Measurements from ENCODE around the gene IL4I1. TPM values are rescaled to one million over a fixed set of nuclear protein-coding genes. Genes with fewer than 3 reads are reported as not detected.
A peak's percentile ranks its signal among the peaks of the same experiment; 100 is the strongest.

Gene IL4I1
- total RNA-seq, 1 donor from 2014 or later, result not detected

DNA sequence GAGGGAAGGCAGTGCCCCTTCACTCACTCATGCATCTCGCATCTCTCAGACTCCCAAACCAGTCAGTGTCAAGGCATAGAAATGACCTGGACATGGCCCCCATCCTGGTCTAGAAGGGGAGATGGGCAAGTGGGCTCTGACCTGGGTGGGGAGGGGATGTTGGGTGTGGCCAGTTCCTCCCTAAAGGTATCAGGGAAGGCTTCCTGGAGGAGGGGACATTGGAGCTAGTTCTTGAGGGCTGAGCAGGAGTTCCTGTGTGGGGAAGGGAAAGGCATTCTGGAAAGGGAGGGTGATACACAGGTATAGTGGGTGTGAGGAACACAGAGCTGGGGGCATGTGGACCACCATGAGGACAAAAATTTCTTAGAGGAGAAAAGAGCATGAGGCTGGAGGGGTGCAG, 4.0 kb downstream of the IL4I1 start:
- Histone ChIP-seq H3K4me3 (no peak overlapping the region), H3K4me1 (peaks cover 30% of the 10 kb centered on the region), H3K27ac (no peak overlapping the region), H3K9me3 (no peaks in the 10 kb centered on the region), H3K27me3 (no peaks in the 10 kb centered on the region), H3K36me3 (no peaks in the 10 kb centered on the region)
- no peak for DNase-seq (ENCODE audit: extremely low spot score in 2 of 2)
- intact Hi-C loops (cut with DNase I), result no loop called here
- TF ChIP-seq, protein P1, sequence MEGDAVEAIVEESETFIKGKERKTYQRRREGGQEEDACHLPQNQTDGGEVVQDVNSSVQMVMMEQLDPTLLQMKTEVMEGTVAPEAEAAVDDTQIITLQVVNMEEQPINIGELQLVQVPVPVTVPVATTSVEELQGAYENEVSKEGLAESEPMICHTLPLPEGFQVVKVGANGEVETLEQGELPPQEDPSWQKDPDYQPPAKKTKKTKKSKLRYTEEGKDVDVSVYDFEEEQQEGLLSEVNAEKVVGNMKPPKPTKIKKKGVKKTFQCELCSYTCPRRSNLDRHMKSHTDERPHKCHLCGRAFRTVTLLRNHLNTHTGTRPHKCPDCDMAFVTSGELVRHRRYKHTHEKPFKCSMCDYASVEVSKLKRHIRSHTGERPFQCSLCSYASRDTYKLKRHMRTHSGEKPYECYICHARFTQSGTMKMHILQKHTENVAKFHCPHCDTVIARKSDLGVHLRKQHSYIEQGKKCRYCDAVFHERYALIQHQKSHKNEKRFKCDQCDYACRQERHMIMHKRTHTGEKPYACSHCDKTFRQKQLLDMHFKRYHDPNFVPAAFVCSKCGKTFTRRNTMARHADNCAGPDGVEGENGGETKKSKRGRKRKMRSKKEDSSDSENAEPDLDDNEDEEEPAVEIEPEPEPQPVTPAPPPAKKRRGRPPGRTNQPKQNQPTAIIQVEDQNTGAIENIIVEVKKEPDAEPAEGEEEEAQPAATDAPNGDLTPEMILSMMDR (IDR thresholded peaks at IDR 0.05), result no peak
- no peak for TF ChIP-seq POLR2AphosphoS5 (IDR thresholded peaks at IDR 0.05; ENCODE audit: insufficient read depth in 1 of 2, low read depth in 1 of 2)
- TF ChIP-seq POLR2A (IDR thresholded peaks at IDR 0.05), result no peak

DNA sequence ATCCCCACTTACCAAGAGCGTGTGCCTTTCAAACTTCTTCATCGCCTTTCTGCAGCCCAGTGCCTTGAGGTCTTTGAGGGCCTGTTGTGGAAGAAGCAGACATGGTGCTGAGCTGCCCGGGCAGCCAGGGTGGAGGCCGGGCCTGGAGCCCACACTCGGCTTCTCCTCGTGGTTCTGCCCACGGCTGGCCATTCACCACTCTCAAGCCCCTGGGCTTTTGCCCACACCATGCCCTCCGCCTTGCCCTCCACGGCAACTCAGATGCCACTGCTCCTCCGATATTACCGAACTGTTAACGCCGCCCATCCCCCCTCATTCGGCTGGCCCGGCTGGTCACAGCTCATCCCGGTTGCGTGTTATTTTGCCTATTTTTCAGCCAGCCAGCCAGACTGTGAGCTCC, 5.3 kb downstream of the IL4I1 start:
- no peaks in the 10 kb centered on the region for H3K36me3 ChIP-seq
- H3K4me3 ChIP-seq, result no peak overlapping the region
- peaks cover 16% of the 10 kb centered on the region for H3K4me1 ChIP-seq
- H3K9me3 ChIP-seq, result no peaks in the 10 kb centered on the region
- TF ChIP-seq, protein P1 (IDR thresholded peaks at IDR 0.05), result no peak
- TF ChIP-seq POLR2A (IDR thresholded peaks at IDR 0.05) (no peak), POLR2AphosphoS5 (IDR thresholded peaks at IDR 0.05; ENCODE audit: insufficient read depth in 1 of 2, low read depth in 1 of 2) (no peak)
- H3K27me3 ChIP-seq, result no peaks in the 10 kb centered on the region
- intact Hi-C loops (cut with DNase I), result no loop called here
- no peak for DNase-seq (ENCODE audit: extremely low spot score in 2 of 2)
- no peak overlapping the region for H3K27ac ChIP-seq

DNA sequence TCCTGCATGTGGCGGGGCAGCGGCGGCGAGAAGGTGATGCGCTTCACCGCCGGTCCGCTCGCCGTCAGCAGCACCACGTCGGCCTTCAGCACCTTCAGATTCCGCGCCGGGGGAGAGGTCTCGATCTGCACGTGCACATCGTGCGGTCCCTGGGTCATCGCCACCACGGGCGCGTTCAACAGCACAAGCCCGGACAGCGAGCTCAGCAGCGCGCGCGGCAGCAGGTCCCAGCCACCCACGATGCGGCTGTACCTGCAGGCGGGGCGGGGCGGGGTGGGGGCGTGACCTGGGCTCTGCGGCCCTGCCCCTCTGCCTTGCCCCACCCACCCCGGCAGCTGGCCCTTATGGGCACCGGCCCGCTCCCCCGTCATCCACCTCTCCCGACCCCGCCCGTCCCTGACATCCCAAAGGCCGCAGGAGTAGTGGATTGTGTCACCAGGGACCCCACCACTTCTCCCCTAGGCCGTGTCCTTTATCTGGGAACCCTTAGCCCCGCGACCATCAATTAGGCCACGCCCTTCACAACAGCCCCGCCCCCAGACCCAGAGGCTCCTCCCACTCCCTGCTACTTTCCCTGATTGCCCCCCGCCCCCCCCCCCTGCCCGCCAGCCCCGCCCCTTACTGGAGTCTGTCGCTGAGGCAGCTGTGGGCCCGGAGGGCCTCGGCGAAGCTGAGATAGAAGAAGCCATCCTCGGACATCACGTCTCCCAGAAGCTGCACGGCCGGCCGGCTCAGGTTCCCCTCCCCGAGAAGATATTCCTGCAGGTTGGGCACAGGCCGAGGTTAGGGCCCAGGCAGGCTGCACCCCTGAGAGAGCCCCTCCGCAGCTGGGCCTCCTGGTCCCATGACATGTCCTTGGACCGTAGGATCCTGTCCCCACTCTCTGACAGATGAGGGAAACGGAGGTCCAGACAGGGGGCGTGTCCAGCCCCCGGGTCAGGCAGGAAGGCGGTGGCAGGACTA, 6.1 kb downstream of the IL4I1 start:
- no peaks in the 10 kb centered on the region for H3K9me3 ChIP-seq
- peak overlapping the region; percentile 1 for H3K27ac ChIP-seq
- H3K36me3 ChIP-seq, result no peaks in the 10 kb centered on the region
- H3K4me3 ChIP-seq, result peak overlapping the region; percentile 26 to 37
- no peaks in the 10 kb centered on the region for H3K27me3 ChIP-seq
- DNase-seq (ENCODE audit: extremely low spot score in 2 of 2), result no peak
- H3K4me1 ChIP-seq, result peaks cover 11% of the 10 kb centered on the region
- intact Hi-C loops (cut with DNase I), result no loop called here
- TF ChIP-seq POLR2AphosphoS5 (IDR thresholded peaks at IDR 0.05; ENCODE audit: insufficient read depth in 1 of 2, low read depth in 1 of 2), result peak in 1 of 2 donors; percentile 40
- TF ChIP-seq, protein P1 (IDR thresholded peaks at IDR 0.05), result peak in 1 of 3 experiments; percentile 1
- TF ChIP-seq POLR2A (IDR thresholded peaks at IDR 0.05), result no peak

DNA sequence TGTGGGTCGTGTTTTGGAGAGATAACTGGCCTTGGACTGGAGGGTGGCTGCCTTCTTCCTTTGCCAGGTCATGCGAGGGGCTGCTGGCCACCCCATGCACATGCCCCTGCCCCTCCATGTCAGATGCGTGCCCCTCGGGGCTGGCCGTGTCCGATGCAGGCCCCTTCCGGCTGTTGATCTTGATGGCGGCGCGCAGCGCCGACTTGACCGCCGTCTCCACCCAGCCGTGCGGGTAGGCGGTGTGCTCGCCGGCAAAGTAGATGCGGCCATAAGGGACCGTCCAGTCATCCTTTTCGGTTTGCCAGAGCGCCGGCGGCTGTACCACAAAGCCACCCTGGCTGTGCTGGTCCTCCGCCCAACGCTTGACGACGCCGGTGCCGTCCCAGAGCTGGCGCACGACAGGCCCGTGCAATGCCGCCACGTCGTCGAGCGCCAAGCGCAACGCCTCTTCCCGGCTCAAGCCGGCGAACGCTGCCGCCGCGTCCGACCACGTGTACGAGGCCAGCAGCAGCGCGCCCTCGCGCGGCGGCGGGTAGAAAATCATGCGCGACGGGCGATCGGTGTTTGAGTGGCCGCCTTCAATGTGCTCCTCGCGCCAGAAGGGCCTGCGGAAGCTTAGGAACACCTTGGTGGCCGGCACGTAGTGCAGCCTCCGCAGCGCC, 6.9 kb downstream of the IL4I1 start:
- Histone ChIP-seq H3K27ac (peak overlapping the region; percentile 1), H3K9me3 (no peaks in the 10 kb centered on the region), H3K36me3 (peaks cover 0 to 3% of the 10 kb centered on the region in 2 donors), H3K4me3 (peak overlapping the region; percentile 26 to 37), H3K4me1 (peaks cover 11% of the 10 kb centered on the region), H3K27me3 (no peaks in the 10 kb centered on the region)
- intact Hi-C loops (cut with DNase I), result no loop called here
- TF ChIP-seq POLR2AphosphoS5 (IDR thresholded peaks at IDR 0.05; ENCODE audit: insufficient read depth in 1 of 2, low read depth in 1 of 2) (peak in 1 of 2 donors; percentile 50), POLR2A (IDR thresholded peaks at IDR 0.05) (no peak)
- TF ChIP-seq, protein P1 (IDR thresholded peaks at IDR 0.05), result peak in 2 of 3 experiments; percentile 13 to 68
- DNase-seq (ENCODE audit: extremely low spot score in 2 of 2), result no peak
